SK-N-SH (cell line): ENCODE results near the gene OPA3. TPM values are rescaled to one million over a fixed set of nuclear protein-coding genes. Genes with fewer than 3 reads are reported as not detected.

Source experiments
- CTCF ChIA-PET: fragments of 300-600, 350-600 bp; formaldehyde crosslinking; extraction: SDS; loops from one replicate; lab custom pipeline; 2021; lab: Yijun Ruan, JAX
- POLR2A ChIA-PET: fragments of 350-600 bp; sonication (Branson Sonifier 250); formaldehyde crosslinking; extraction: SDS; loops from one replicate; lab custom pipeline; 2020; ENCODE audit warnings: antibody characterized with exemption, inconsistent platforms; lab: Yijun Ruan, JAX
- DNase-seq: peaks from one replicate; pipeline ENCODE4 v3.0.0; 2012
- H2AFZ ChIP-seq: fragments of 200-600 bp; sonication (generic); 2 replicates; pipeline ENCODE4 v1.8.1; 2016; ENCODE audit warnings: antibody characterized with exemption, mild to moderate bottlenecking, low read depth
- H3F3A ChIP-seq: fragments of 200-600 bp; sonication (generic); replicated peaks from 2 replicates; pipeline ENCODE3; 2016; ENCODE audit warnings: antibody characterized with exemption, mild to moderate bottlenecking; ENCODE audit not compliant: insufficient read depth
- H3K27ac ChIP-seq, 2 experiments: fragments of 200-500 bp in 1 of 2; fragments of 200-600 bp in 1 of 2; sonication (Bioruptor generic) in 1 of 2; sonication (generic), shearing (Covaris generic) in 1 of 2; 2 replicates each; pipeline versions ENCODE4 v1.5.1 to v1.6.1; 2014 to 2016; ENCODE audit warnings: low read depth in 2 of 2, inconsistent platforms in 1 of 2, low read length in 1 of 2, mild to moderate bottlenecking in 1 of 2, mixed read lengths in 1 of 2
- H3K27me3 ChIP-seq: fragments of 200-600 bp; sonication (generic), shearing (Covaris generic); 2 replicates; pipeline ENCODE4 v1.6.1; 2016; ENCODE audit warnings: mixed run types; ENCODE audit not compliant: insufficient read depth
- H3K36me3 ChIP-seq, 2 experiments: fragments of 200-500 bp in 1 of 2; fragments of 200-600 bp in 1 of 2; sonication (Bioruptor generic) in 1 of 2; sonication (generic) in 1 of 2; replicated peaks in 1 of 2; 2 replicates each; pipeline versions ENCODE3 to v1.5.1; 2014 to 2016; ENCODE audit warnings: low read length in 1 of 2, mild to moderate bottlenecking in 1 of 2; ENCODE audit not compliant: insufficient read depth in 2 of 2, control insufficient read depth in 1 of 2
- H3K4me1 ChIP-seq, 2 experiments: fragments of 200-500 bp in 1 of 2; fragments of 200-600 bp in 1 of 2; sonication (Bioruptor generic) in 1 of 2; sonication (generic), shearing (Covaris generic) in 1 of 2; 2 replicates each; pipeline versions ENCODE4 v1.5.1 to v1.6.1; 2014 to 2016; ENCODE audit warnings: low read depth in 1 of 2, low read length in 1 of 2, mixed run types in 1 of 2; ENCODE audit not compliant: insufficient read depth in 2 of 2, control insufficient read depth in 1 of 2
- H3K4me2 ChIP-seq: fragments of 200-600 bp; sonication (generic), shearing (Covaris generic); 2 replicates; pipeline ENCODE4 v1.6.1; 2017; ENCODE audit warnings: mixed run types
- H3K4me3 ChIP-seq, 2 experiments: fragments of 200-500 bp in 1 of 2; fragments of 200-600 bp in 1 of 2; sonication (Bioruptor generic) in 1 of 2; sonication (generic), shearing (Covaris generic) in 1 of 2; 2 replicates each; pipeline versions ENCODE4 v1.5.1 to v1.8.1; 2014 to 2016; ENCODE audit warnings: low read depth in 2 of 2, inconsistent platforms in 1 of 2, low read length in 1 of 2, mild to moderate bottlenecking in 1 of 2, mixed read lengths in 1 of 2, moderate library complexity in 1 of 2
- H3K79me2 ChIP-seq: fragments of 200-600 bp; sonication (generic); 2 replicates; pipeline ENCODE4 v1.8.1; 2017; ENCODE audit warnings: mild to moderate bottlenecking; ENCODE audit not compliant: insufficient read depth
- H3K9ac ChIP-seq: fragments of 200-600 bp; sonication (generic); 2 replicates; pipeline ENCODE4 v1.6.1; 2017; ENCODE audit warnings: mixed run types
- H3K9me2 ChIP-seq: fragments of 200-600 bp; sonication (generic); 2 replicates; pipeline ENCODE4 v1.6.1; 2017; ENCODE audit warnings: mixed run types
- H3K9me3 ChIP-seq: fragments of 200-600 bp; sonication (generic); 2 replicates; pipeline ENCODE4 v1.6.1; 2017; ENCODE audit warnings: mixed run types, mild to moderate bottlenecking, moderate library complexity
- H4K20me1 ChIP-seq: fragments of 200-600 bp; sonication (generic); 2 replicates; pipeline ENCODE4 v1.6.1; 2017; ENCODE audit warnings: mild to moderate bottlenecking, mixed run types; ENCODE audit not compliant: insufficient read depth
- CHD2 ChIP-seq: fragments of 150-350 bp; IDR thresholded peaks from 2 replicates; pipeline ENCODE4 v1.6.1; 2018; ENCODE audit warnings: low read length; ENCODE audit not compliant: partially characterized antibody
- EZH2phosphoT487 ChIP-seq: fragments of 200-600 bp; sonication (generic); IDR thresholded peaks from 2 replicates; pipeline ENCODE4 v1.6.1; 2017; ENCODE audit warnings: low read depth, mixed run types, mild to moderate bottlenecking, antibody characterized with exemption, moderate library complexity, borderline replicate concordance
- FOXJ3 ChIP-seq: sonication (generic); formaldehyde crosslinking; IDR thresholded peaks from 2 replicates; pipeline ENCODE4 v1.5.1; 2020; ENCODE audit warnings: mild to moderate bottlenecking, missing genetic modification reagents
- NFIC ChIP-seq: IDR thresholded peaks from 2 replicates; pipeline ENCODE4 v1.4.0; 2012; ENCODE audit warnings: borderline replicate concordance
- RCOR1 ChIP-seq: fragments of 150-350 bp; IDR thresholded peaks from 2 replicates; pipeline ENCODE4 v1.6.1; 2017; ENCODE audit warnings: antibody characterized with exemption, low read length
- RFX5 ChIP-seq: IDR thresholded peaks from 2 replicates; pipeline ENCODE4 v1.6.1; 2012; ENCODE audit warnings: mild to moderate bottlenecking, improper control_type of control experiment, low read length
- SIN3A ChIP-seq: IDR thresholded peaks from 2 replicates; pipeline ENCODE4 v1.6.1; 2012; ENCODE audit warnings: low read depth, mild to moderate bottlenecking, low read length, moderate library complexity, borderline replicate concordance
- TAF1 ChIP-seq: IDR thresholded peaks from 2 replicates; pipeline ENCODE4 v1.6.1; 2012; ENCODE audit warnings: low read depth, mild to moderate bottlenecking, low read length, moderate library complexity, borderline replicate concordance
- TEAD4 ChIP-seq: IDR thresholded peaks from 2 replicates; pipeline ENCODE4 v1.4.0; 2012; ENCODE audit warnings: mild to moderate bottlenecking, borderline replicate concordance; ENCODE audit not compliant: insufficient read depth
- USF1 ChIP-seq: IDR thresholded peaks from 2 replicates; pipeline ENCODE4 v1.4.0; 2012; ENCODE audit warnings: low read depth, borderline replicate concordance
- USF2 ChIP-seq: fragments of 150-350 bp; IDR thresholded peaks from 2 replicates; pipeline ENCODE4 v1.6.1; 2017; ENCODE audit warnings: antibody characterized with exemption, low read length, low read depth, borderline replicate concordance
- YY1 ChIP-seq: IDR thresholded peaks from 2 replicates; pipeline ENCODE4 v1.4.0; 2012; ENCODE audit warnings: low read depth, mild to moderate bottlenecking
- WGBS: methylation state at CpG from one replicate; pipeline ENCODE4 v1.1.6; 2017; ENCODE audit warnings: low lambda C conversion rate; 5-methylcytosine and 5-hydroxymethylcytosine counted together
- polyA plus RNA-seq, 3 experiments: library from polyadenylated mRNA; depleted of rRNA; stranded (reverse); fragments of >200 nt; gene quantifications; 2 replicates each; pipeline ENCODE4 v1.2.3, GENCODE V29; 2012

OPA3 gene
- polyA plus RNA-seq, 1 of the 3 experiments (the other 2 are of a cell fraction), result 10.0 TPM

GRCh38 chr19:45492137-45492626 lies 92.4 kb downstream of the OPA3 start:
- no peaks in the 10 kb centered on the region for H3K79me2 ChIP-seq
- no peaks in the 10 kb centered on the region for H3K9me3 ChIP-seq
- peaks cover 13% of the 10 kb centered on the region; the same call in 1 of the 2 replicates for H4K20me1 ChIP-seq
- no peak overlapping the region for H3K4me2 ChIP-seq
- CTCF ChIA-PET, result interaction anchor here (0.7 to 1.2 kb wide), 3 partner anchors 23 to 60 kb away, joined by 3 to 4 read pairs (median 3); no protein-coding TSS in a partner anchor
- H2AFZ ChIP-seq, result no peak overlapping the region
- no peak overlapping the region for H3K4me3 ChIP-seq
- no peaks in the 10 kb centered on the region for H3K27me3 ChIP-seq
- DNase-seq, result no peak
- no peak overlapping the region for H3K9ac ChIP-seq
- peaks cover 3% of the 10 kb centered on the region for H3F3A ChIP-seq
- TF ChIP-seq EZH2phosphoT487 (no peak), SIN3A (no peak), CHD2 (no peak), YY1 (no peak)
- peaks cover 3 to 9% of the 10 kb centered on the region in 2 experiments; a peak in 2 of 4 replicates for H3K4me1 ChIP-seq
- no peaks in the 10 kb centered on the region for H3K9me2 ChIP-seq
- no peak overlapping the region for H3K27ac ChIP-seq
- WGBS, result 84% methylated on average over 5 of the region's 5 CpGs
- POLR2A ChIA-PET, result no interaction called here
- H3K36me3 ChIP-seq, result no peaks in the 10 kb centered on the region

- H3K27me3 ChIP-seq, result no peaks in the 10 kb centered on the region
- H3K4me2 ChIP-seq, result no peak overlapping the region
- no peak overlapping the region for H3K27ac ChIP-seq
- H3K9me3 ChIP-seq, result no peaks in the 10 kb centered on the region
- no peak overlapping the region for H3K9ac ChIP-seq
- no peaks in the 10 kb centered on the region for H3K79me2 ChIP-seq
- H3F3A ChIP-seq, result peaks cover 7% of the 10 kb centered on the region
- 83% methylated on average over 20 of the region's 20 CpGs for WGBS
- H2AFZ ChIP-seq, result no peak overlapping the region
- no peak for TF ChIP-seq USF1
- TF ChIP-seq, all 33 proteins: peak for 0
- DNase-seq, result no peak
- H3K4me3 ChIP-seq, result no peak overlapping the region
- POLR2A ChIA-PET, result no interaction called here
- CTCF ChIA-PET, result interaction anchor here (1.0 to 3.4 kb wide), 5 partner anchors 10 to 50 kb away, joined by 3 to 27 read pairs (median 6); no protein-coding TSS in a partner anchor
- H3K36me3 ChIP-seq, result no peaks in the 10 kb centered on the region
- H3K4me1 ChIP-seq, result no peaks in the 10 kb centered on the region; a peak in 1 of 4 replicates
- H3K9me2 ChIP-seq, result no peaks in the 10 kb centered on the region
- H4K20me1 ChIP-seq, result no peaks in the 10 kb centered on the region
Measured at GRCh38 chr19:45489216-45489855, 95.3 kb downstream of the OPA3 start.

- POLR2A ChIA-PET, result no interaction called here
- 85% methylated on average over 15 of the region's 15 CpGs for WGBS
- Histone ChIP-seq H3K9me3 (no peaks in the 10 kb centered on the region), H4K20me1 (no peaks in the 10 kb centered on the region), H2AFZ (no peak overlapping the region), H3F3A (peaks cover 7% of the 10 kb centered on the region), H3K9ac (no peak overlapping the region), H3K4me1 (no peaks in the 10 kb centered on the region; a peak in 1 of 4 replicates), H3K27ac (no peak overlapping the region)
- CTCF ChIA-PET, result interaction anchor here (1.9 to 3.4 kb wide), 3 partner anchors 10 to 49 kb away, joined by 6 to 27 read pairs (median 26); no protein-coding TSS in a partner anchor
- TF ChIP-seq SIN3A (no peak), NFIC (no peak), USF2 (no peak), USF1 (no peak), RFX5 (no peak), FOXJ3 (CRISPR knock-in tag) (no peak), RCOR1 (no peak), TAF1 (no peak), TEAD4 (no peak)
- TF ChIP-seq, all 33 proteins: peak for 0
- Histone ChIP-seq H3K36me3 (no peaks in the 10 kb centered on the region), H3K4me2 (no peak overlapping the region), H3K79me2 (no peaks in the 10 kb centered on the region), H3K4me3 (no peak overlapping the region), H3K27me3 (no peaks in the 10 kb centered on the region), H3K9me2 (no peaks in the 10 kb centered on the region)
- DNase-seq, result no peak
Measured at GRCh38 chr19:45488708-45489107, 95.9 kb downstream of the OPA3 start.
